Gastroesophageal sphincter (tissue), 4 donors: ENCODE measurements around the gene STX7. TPM values are rescaled to one million over a fixed set of nuclear protein-coding genes. Genes with fewer than 3 reads are reported as not detected.

Source experiments
- ATAC-seq: fragments of 150-250 bp; one replicate; pipeline ENCODE4 v1.9.1; 2016; ENCODE audit warnings: mild to moderate bottlenecking, moderate library complexity
- H3K27ac ChIP-seq, 4 donors: fragments of 200-600 bp; sonication (generic) in 3 of 4; 1 replicate in 3 of 4; 2 replicates in 1 of 4; pipeline ENCODE4 v1.5.1; 2016 to 2019
- H3K27me3 ChIP-seq: fragments of 200-600 bp; sonication (generic); one replicate; pipeline ENCODE4 v1.5.1; 2019
- H3K36me3 ChIP-seq, 2 donors: fragments of 200-600 bp; sonication (generic); one replicate each; pipeline ENCODE4 v1.5.1; 2019; ENCODE audit warnings: control low read depth in 1 of 2
- H3K4me1 ChIP-seq, 3 donors: fragments of 200-600 bp; sonication (generic); 1 replicate in 2 of 3; 2 replicates in 1 of 3; pipeline ENCODE4 v1.5.1; 2016 to 2019; ENCODE audit warnings: control low read depth in 2 of 3
- H3K4me3 ChIP-seq, 2 donors: fragments of 200-600 bp; sonication (generic); one replicate each; pipeline ENCODE4 v1.5.1; 2019; ENCODE audit warnings: mild to moderate bottlenecking in 1 of 2, moderate library complexity in 1 of 2
- H3K9me3 ChIP-seq, 3 donors: fragments of 200-600 bp; sonication (generic); one replicate each; pipeline ENCODE4 v1.5.1; 2017 to 2019; ENCODE audit warnings: control low read depth in 2 of 3
- CTCF ChIP-seq, 4 experiments: fragments of 200-600 bp in 2 of 4; fragments of 450-650 bp in 2 of 4; sonication (generic) in 1 of 4; IDR thresholded peaks; one replicate each; pipeline ENCODE4 v1.5.1; 2017 to 2019; ENCODE audit warnings: antibody characterized with exemption in 4 of 4, mild to moderate bottlenecking in 2 of 4, moderate library complexity in 2 of 4
- EP300 ChIP-seq: sonication (generic); formaldehyde crosslinking; IDR thresholded peaks from one replicate; pipeline ENCODE4 v1.6.1; 2017; ENCODE audit warnings: antibody characterized with exemption, mild to moderate bottlenecking
- POLR2A ChIP-seq, 2 donors: fragments of 450-650 bp; IDR thresholded peaks; one replicate each; pipeline ENCODE4 v1.6.1; 2017; ENCODE audit warnings: antibody characterized with exemption in 2 of 2, mild to moderate bottlenecking in 2 of 2, moderate library complexity in 1 of 2
- POLR2AphosphoS5 ChIP-seq: sonication (generic); formaldehyde crosslinking; IDR thresholded peaks from one replicate; pipeline ENCODE4 v1.6.1; 2017; ENCODE audit warnings: antibody characterized with exemption
- WGBS, 2 donors: methylation state at CpG; one replicate each; pipeline ENCODE4 v1.1.5; 2018; ENCODE audit warnings: low coverage in 1 of 2; 5-methylcytosine and 5-hydroxymethylcytosine counted together
- total RNA-seq, 4 donors: library from RNA; depleted of rRNA; stranded (reverse); fragments of >200 nt; gene quantifications; one replicate each; pipeline ENCODE4 v1.1.0, GENCODE V29; 2016

Gene STX7
- total RNA-seq, 4 donors from 2014 or later = 59.5 to 102 (median 65.3) TPM

- WGBS, 2 donors = 76 to 84% methylated on average over 6 of the region's 6 CpGs
- H3K9me3 ChIP-seq = peaks cover 0 to 11% (median 0%) of the 10 kb centered on the region in 3 donors
- no peak for TF ChIP-seq EP300
- TF ChIP-seq CTCF (IDR thresholded peaks at IDR 0.05) = no peak
- TF ChIP-seq POLR2A (IDR thresholded peaks at IDR 0.05) = no peak
- TF ChIP-seq POLR2AphosphoS5 = no peak
These were observed 94.5 kb downstream of the STX7 start for GRCh38 chr6:132418235-132418965.

GRCh38 chr6:132414761-132415160 is 98.2 kb downstream of the STX7 start:
- Histone ChIP-seq H3K9me3 (no peaks in the 10 kb centered on the region), H3K4me3 (no peak overlapping the region), H3K36me3 (no peaks in the 10 kb centered on the region), H3K27ac (no peak overlapping the region), H3K4me1 (no peaks in the 10 kb centered on the region), H3K27me3 (no peaks in the 10 kb centered on the region)
- 70 to 81% methylated on average over 2 to 5 of the region's 5 CpGs for WGBS, 2 donors
- no peak for ATAC-seq
- TF ChIP-seq POLR2AphosphoS5 = no peak
- no peak for TF ChIP-seq POLR2A (IDR thresholded peaks at IDR 0.05)
- no peak for TF ChIP-seq EP300
- no peak for TF ChIP-seq CTCF (IDR thresholded peaks at IDR 0.05)

More at GRCh38 chr6:132418235-132418965, 94.5 kb downstream of the STX7 start:
- Histone ChIP-seq H3K27ac (no peak overlapping the region), H3K4me3 (no peak overlapping the region), H3K36me3 (no peaks in the 10 kb centered on the region), H3K27me3 (no peaks in the 10 kb centered on the region), H3K4me1 (no peaks in the 10 kb centered on the region)
- no peak for ATAC-seq

GRCh38 chr6:132414322-132414721 is 98.6 kb downstream of the STX7 start:
- no peaks in the 10 kb centered on the region for H3K27me3 ChIP-seq
- H3K27ac ChIP-seq = no peak overlapping the region
- no peak overlapping the region for H3K4me3 ChIP-seq
- no peaks in the 10 kb centered on the region for H3K9me3 ChIP-seq
- no peak for ATAC-seq
- no peaks in the 10 kb centered on the region for H3K36me3 ChIP-seq
- TF ChIP-seq EP300 (no peak), POLR2AphosphoS5 (no peak), CTCF (IDR thresholded peaks at IDR 0.05) (no peak), POLR2A (IDR thresholded peaks at IDR 0.05) (no peak)
- 59 to 73% methylated on average over 5 of the region's 6 CpGs for WGBS, 2 donors
- no peaks in the 10 kb centered on the region for H3K4me1 ChIP-seq

- Histone ChIP-seq H3K27me3 (no peaks in the 10 kb centered on the region), H3K36me3 (no peaks in the 10 kb centered on the region), H3K4me1 (no peaks in the 10 kb centered on the region), H3K27ac (no peak overlapping the region), H3K9me3 (no peaks in the 10 kb centered on the region), H3K4me3 (no peak overlapping the region)
- ATAC-seq = no peak
- no peak for TF ChIP-seq EP300
- 8 to 17% methylated on average over 1 of the region's 1 CpG for WGBS, 2 donors
These were observed 99.5 kb downstream of the STX7 start for GRCh38 chr6:132413499-132413802.

- WGBS, 2 donors = 79 to 98% methylated on average over 4 to 5 of the region's 5 CpGs
- Histone ChIP-seq H3K4me3 (no peak overlapping the region), H3K27me3 (no peaks in the 10 kb centered on the region), H3K27ac (no peak overlapping the region), H3K36me3 (no peaks in the 10 kb centered on the region), H3K9me3 (no peaks in the 10 kb centered on the region), H3K4me1 (no peaks in the 10 kb centered on the region)
- TF ChIP-seq CTCF (IDR thresholded peaks at IDR 0.05) = no peak
- TF ChIP-seq POLR2AphosphoS5 = no peak
- TF ChIP-seq EP300 = no peak
- no peak for ATAC-seq
These were observed 100.0 kb downstream of the STX7 start for GRCh38 chr6:132412656-132413498.
